Thymus (tissue), 11 donors: ENCODE measurements around the gene ZSWIM8. TPM values are rescaled to one million over a fixed set of nuclear protein-coding genes. Genes with fewer than 3 reads are reported as not detected.
A peak's percentile ranks its signal among the peaks of the same experiment; 100 is the strongest.

Source experiments
- DNase-seq, 9 donors: peaks; one replicate each; pipeline ENCODE4 v3.0.0-alpha.2; 2013; ENCODE audit warnings: low spot score in 9 of 9, low read depth in 6 of 9, missing footprints in 1 of 9
- H3K27ac ChIP-seq, 2 donors: one replicate each; pipeline ENCODE4 v1.5.1; 2013; ENCODE audit warnings: control low read depth in 1 of 2, low read depth in 1 of 2, low read length in 1 of 2, mild to moderate bottlenecking in 1 of 2, moderate library complexity in 1 of 2
- H3K27me3 ChIP-seq, 2 donors: one replicate each; pipeline ENCODE4 v1.5.1; 2013; ENCODE audit warnings: low read length in 1 of 2; ENCODE audit not compliant: control insufficient read depth in 2 of 2, insufficient read depth in 1 of 2
- H3K36me3 ChIP-seq, 2 donors: one replicate each; pipeline ENCODE4 v1.5.1; 2013; ENCODE audit warnings: low read length in 1 of 2, mild to moderate bottlenecking in 1 of 2, moderate library complexity in 1 of 2; ENCODE audit not compliant: control insufficient read depth in 2 of 2, insufficient read depth in 2 of 2
- H3K4me1 ChIP-seq, 2 donors: one replicate each; pipeline ENCODE4 v1.5.1; 2013; ENCODE audit warnings: low read length in 2 of 2; ENCODE audit not compliant: control insufficient read depth in 2 of 2, insufficient read depth in 2 of 2
- H3K4me3 ChIP-seq, 2 donors: one replicate each; pipeline ENCODE4 v1.5.1; 2013; ENCODE audit warnings: low read length in 2 of 2, control low read depth in 1 of 2, mild to moderate bottlenecking in 1 of 2
- H3K9me3 ChIP-seq, 2 donors: one replicate each; pipeline ENCODE4 v1.5.1; 2013; ENCODE audit warnings: low read length in 1 of 2, mild to moderate bottlenecking in 1 of 2; ENCODE audit not compliant: control insufficient read depth in 2 of 2, insufficient read depth in 1 of 2
- WGBS: extraction: QIAGEN DNeasy Blood & Tissue Kit; methylation state at CpG from one replicate; pipeline ENCODE4 v1.1.7; 2013; 5-methylcytosine and 5-hydroxymethylcytosine counted together
- polyA plus RNA-seq: library from polyadenylated mRNA; stranded (reverse); fragments of 200-250 nt; gene quantifications from one replicate; pipeline ENCODE4 v1.2.3, GENCODE V29; 2013
- total RNA-seq: library from RNA; stranded (reverse); fragments of 120-200 nt; gene quantifications from one replicate; pipeline ENCODE4 v1.2.4, GENCODE V29; 2013
- donor health status: healthy.

Gene ZSWIM8
- total and polyA plus RNA-seq, 2 donors: 27.1 to 106 TPM

DNA sequence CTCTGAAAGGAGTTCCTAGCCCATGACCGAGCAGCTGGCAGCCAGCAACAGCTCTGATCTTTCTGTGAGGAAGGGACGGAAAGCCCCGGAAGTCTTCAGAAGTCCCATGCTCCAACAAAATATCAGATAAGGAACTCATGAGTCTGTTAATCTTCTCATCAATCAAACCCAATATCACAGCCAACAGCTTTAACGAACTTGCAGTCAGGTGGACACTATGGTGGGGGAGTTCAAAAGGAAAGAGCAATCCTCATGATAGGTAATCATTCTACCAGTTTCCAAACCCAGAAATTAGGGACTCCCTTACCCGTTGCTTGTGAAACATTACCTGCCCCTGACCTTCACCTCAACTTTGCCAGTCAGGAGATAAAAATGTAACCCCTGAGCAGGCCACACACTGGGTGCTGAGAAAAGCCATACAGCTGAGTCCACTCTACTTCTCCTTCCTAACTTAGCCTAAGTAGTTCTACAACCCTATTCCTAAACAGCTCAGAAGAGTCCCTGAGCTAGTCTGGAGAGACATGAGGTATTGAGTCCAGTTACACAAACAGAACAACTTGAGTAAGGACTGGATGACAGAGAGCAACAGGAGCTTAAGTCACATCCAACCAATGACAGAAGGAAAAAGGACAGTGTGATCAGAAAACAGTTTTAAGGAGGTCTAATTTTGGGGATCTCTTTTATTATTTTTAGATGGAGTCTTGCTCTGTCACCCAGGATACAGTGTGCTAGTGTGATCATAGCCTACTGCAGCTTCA, 23.8 kb downstream of the ZSWIM8 start:
- Histone ChIP-seq H3K4me1 (peaks cover 23 to 39% of the 10 kb centered on the region in 2 donors), H3K27ac (no peak overlapping the region), H3K9me3 (no peaks in the 10 kb centered on the region), H3K4me3 (no peak overlapping the region), H3K36me3 (peaks cover 61 to 65% of the 10 kb centered on the region in 2 donors), H3K27me3 (no peaks in the 10 kb centered on the region)
- 77% methylated on average over 5 of the region's 5 CpGs for WGBS
- DNase-seq: no peak

DNA sequence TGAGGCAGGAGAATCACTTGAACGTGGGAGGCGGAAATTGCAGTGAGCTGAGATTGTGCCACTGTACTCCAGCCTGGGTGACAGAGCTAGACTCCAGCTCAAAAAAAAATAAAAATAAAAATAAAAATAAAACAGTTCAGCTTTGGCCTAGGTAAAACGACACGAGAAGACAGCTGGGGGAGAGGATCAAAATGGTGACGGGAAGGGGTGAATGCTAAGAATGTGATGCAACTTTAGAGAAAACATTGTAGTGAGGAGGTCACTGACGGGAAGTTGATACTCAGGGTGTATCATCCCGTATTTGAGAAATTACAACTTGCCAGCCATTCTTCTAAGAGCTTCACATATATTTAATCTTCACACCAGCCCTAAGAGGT, 24.9 kb downstream of the ZSWIM8 start:
- H3K4me1 ChIP-seq: peaks cover 23 to 39% of the 10 kb centered on the region in 2 donors
- H3K27me3 ChIP-seq: no peaks in the 10 kb centered on the region
- peak overlapping the region; percentile 78 to 96 for H3K27ac ChIP-seq
- peak overlapping the region; percentile 66 to 98 for H3K4me3 ChIP-seq
- H3K36me3 ChIP-seq: peaks cover 57 to 59% of the 10 kb centered on the region in 2 donors
- WGBS: 88% methylated on average over 7 of the region's 7 CpGs
- no peak for DNase-seq
- H3K9me3 ChIP-seq: no peaks in the 10 kb centered on the region

DNA sequence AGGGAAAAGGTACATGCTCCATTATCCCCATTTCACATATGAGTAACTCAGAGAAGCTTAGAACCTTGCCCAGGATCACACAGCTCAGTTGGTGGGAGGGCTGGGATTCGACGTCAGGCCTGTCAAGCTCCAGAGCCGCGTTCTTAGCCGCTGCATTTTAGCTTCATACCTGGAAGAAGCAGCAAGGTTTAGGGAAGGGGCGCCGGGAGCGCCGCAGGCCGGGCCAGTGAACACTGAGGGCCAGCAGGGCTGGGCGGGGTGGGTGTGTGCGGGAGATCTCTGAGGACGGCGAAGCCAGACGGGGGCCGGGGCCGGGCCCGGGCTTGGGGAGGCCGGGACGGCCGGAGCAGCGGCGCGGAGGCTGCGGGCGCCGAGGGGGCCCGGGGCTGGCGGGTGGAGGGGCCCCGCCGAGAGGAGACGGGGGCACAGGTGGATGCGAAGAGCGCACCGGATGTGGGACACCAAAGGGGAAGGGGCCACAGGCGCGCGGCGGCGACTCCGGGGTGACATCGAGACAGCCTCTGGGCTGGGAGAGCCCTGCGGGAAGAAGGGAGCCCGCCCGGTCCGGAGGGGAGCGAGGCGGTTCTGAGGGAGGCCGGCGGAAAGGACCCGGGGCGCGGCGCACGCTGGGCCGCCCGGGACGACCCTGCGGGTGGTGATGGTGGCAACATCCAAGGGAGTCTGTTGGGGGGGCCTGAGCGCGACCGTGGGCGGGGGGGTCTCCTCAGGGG, 25.5 kb downstream of the ZSWIM8 start:
- Histone ChIP-seq H3K4me1 (peaks cover 23 to 39% of the 10 kb centered on the region in 2 donors), H3K9me3 (no peaks in the 10 kb centered on the region), H3K27ac (peak overlapping the region; percentile 78 to 96), H3K4me3 (peak overlapping the region; percentile 66 to 98), H3K27me3 (no peaks in the 10 kb centered on the region), H3K36me3 (peaks cover 52 to 54% of the 10 kb centered on the region in 2 donors)
- under 1% methylated on average over 63 of the region's 63 CpGs for WGBS
- peak; percentile 41 to 89 (median 69) for DNase-seq

DNA sequence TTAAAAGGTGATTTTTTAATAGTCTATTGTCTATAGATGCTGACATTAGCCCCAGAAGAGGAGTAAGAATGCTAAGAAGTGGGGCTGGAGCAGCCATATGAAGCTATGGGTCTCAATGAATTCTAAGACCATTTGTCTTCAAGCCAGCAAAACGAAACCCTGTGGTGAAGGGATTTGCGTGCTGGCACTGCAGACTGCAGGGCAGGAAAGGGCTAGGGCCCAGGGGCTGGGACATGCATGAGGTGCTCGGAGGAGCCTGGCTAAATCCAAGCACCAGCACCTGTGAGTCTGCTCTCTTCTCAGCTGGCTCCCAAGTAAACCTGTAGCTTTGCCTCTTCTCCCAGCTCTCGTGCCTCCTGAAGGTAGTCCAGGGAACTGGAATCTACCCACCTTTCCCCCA, 27.3 kb downstream of the ZSWIM8 start:
- no peaks in the 10 kb centered on the region for H3K27me3 ChIP-seq
- no peak for DNase-seq
- peaks cover 44 to 47% of the 10 kb centered on the region in 2 donors for H3K36me3 ChIP-seq
- H3K4me3 ChIP-seq: no peak overlapping the region
- WGBS: 97% methylated on average over 4 of the region's 4 CpGs
- H3K4me1 ChIP-seq: peaks cover 14 to 24% of the 10 kb centered on the region in 2 donors
- H3K27ac ChIP-seq: peak overlapping the region in 1 of 2 donors; percentile 8
- H3K9me3 ChIP-seq: no peaks in the 10 kb centered on the region

DNA sequence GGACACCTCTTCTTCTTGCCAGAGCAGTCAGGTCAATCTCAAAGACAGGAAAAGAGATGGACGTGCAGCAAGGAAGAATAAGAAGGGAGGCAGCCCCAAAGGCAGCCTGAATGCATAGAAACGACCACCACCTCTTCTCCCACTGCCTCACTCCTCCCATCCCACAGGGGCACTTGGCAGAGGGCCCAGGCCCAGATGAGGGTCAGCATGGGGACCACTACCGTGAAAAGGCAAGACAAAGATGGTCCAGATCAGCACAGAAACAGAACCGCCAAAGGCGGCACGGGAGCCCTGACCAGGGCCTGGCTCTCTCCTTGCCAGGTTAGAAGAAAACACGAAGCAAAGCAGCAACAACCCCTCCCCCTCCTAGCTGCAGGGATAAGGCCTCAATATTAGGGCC, 27.9 kb downstream of the ZSWIM8 start:
- H3K4me1 ChIP-seq: peaks cover 13 to 19% of the 10 kb centered on the region in 2 donors
- H3K27ac ChIP-seq: no peak overlapping the region
- peaks cover 38 to 44% of the 10 kb centered on the region in 2 donors for H3K36me3 ChIP-seq
- H3K9me3 ChIP-seq: no peaks in the 10 kb centered on the region
- 95% methylated on average over 7 of the region's 7 CpGs for WGBS
- no peaks in the 10 kb centered on the region for H3K27me3 ChIP-seq
- DNase-seq: no peak
- no peak overlapping the region for H3K4me3 ChIP-seq

DNA sequence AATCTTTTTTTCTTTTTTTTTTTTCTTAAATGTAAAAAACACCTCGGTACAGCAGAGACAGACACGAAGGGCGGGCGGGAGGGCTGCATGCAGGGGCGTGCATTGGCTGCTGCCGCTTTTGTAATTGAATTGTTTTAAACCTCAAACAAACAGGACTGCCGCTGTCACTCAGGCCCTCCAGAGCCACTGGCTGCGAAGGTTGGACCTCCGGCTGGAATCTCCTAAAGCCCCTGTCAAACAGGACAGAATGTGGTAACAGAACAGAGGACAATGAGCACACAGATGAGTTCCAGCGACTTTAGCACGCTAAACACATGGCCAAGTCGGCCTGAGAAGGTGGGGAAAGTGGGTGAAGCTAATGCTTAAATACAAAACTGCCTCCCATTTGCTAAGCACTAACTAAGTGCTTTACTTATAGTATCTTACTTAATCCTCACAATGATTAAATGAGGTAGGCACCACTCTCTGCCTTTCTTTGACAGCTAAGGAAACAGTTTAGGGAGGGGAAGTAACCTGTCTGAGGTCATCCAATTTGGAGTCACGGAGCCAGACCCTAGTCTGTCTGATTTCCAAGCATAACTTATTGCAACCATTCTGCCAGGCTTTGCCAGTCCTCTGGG, 29.0 kb downstream of the ZSWIM8 start:
- Histone ChIP-seq H3K9me3 (no peaks in the 10 kb centered on the region), H3K27me3 (no peaks in the 10 kb centered on the region), H3K36me3 (peaks cover 30 to 34% of the 10 kb centered on the region in 2 donors), H3K4me3 (no peak overlapping the region), H3K4me1 (peaks cover 11 to 28% of the 10 kb centered on the region in 2 donors), H3K27ac (no peak overlapping the region)
- DNase-seq: no peak
- WGBS: 96% methylated on average over 13 of the region's 13 CpGs

DNA sequence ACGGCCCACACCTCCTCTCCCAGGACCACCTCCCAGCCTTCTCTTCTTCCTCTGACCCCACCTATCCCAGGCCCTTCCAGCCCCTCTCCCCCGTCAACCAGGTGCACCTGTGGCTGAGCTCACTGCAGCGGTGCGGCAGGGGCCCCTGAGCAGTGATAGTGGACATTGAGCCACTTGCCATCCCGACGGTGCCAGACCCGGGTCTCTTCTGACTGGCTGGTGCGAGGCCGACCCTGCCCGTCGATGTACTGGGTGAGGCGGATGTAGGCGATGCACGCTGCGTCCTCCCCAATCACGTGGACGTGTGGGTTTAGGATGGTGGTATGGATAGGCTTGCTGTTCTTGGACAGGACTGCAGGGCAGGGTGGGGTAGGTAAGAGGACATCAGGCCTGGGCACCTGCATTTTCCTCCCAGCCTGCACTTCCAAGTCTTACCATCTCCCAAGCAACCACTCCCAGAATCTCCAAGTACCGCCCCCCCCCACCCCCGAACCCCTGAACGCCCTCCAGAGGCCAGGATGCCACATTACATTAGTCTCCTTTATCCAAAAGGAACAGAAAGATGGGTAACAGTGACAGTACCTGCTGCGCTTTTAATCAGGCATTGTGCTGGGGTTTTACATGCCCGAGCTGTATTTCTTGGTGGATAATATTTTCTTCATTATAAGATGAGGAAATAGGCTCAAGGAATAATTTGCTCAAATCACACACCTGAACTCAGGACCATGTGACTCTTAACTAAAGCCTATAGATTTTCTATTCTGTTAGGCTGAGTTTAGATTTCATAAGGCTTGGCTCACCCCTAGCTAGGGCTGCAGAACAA, 29.7 kb downstream of the ZSWIM8 start:
- Histone ChIP-seq H3K27me3 (no peaks in the 10 kb centered on the region), H3K9me3 (no peaks in the 10 kb centered on the region), H3K4me1 (peaks cover 7 to 28% of the 10 kb centered on the region in 2 donors), H3K36me3 (peaks cover 25 to 27% of the 10 kb centered on the region in 2 donors), H3K27ac (no peak overlapping the region), H3K4me3 (no peak overlapping the region)
- no peak for DNase-seq
- 94% methylated on average over 22 of the region's 22 CpGs for WGBS

DNA sequence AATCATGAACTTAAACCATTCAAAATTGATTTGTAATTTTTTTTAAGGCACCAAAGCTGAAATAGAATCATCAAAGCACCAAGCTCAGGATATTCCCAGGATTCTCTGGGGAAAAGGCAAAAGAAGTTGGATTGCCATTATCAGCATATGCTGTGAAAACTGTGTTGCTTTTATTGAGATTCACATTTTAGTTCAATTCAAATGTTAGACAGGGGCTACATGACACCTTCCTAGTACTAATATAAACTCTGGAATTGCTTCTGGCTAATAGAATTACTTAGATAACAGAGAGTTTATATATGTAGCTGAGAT, 30.3 kb downstream of the ZSWIM8 start:
- Histone ChIP-seq H3K27ac (no peak overlapping the region), H3K4me3 (no peak overlapping the region), H3K4me1 (peaks cover 1 to 23% of the 10 kb centered on the region in 2 donors), H3K9me3 (no peaks in the 10 kb centered on the region), H3K36me3 (peaks cover 25 to 27% of the 10 kb centered on the region in 2 donors), H3K27me3 (no peaks in the 10 kb centered on the region)
- DNase-seq: no peak
